Ovary (tissue), 9 donors: ENCODE data around the gene ATG14. TPM values are rescaled to one million over a fixed set of nuclear protein-coding genes. Genes with fewer than 3 reads are reported as not detected.
"Not testable (repeated sequence)": the region's sequence is repeated elsewhere in the genome, so short reads cannot be mapped to it uniquely, and the experiment has no call there.

Experiments
- DNase-seq, 5 donors: peaks; one replicate each; pipeline ENCODE4 v3.0.0-alpha.2; 2019 to 2020
- H3K27ac ChIP-seq, 2 donors: fragments of 200-600 bp; one replicate each; pipeline versions ENCODE4 v1.5.1 to v1.8.0; 2019 to 2022
- H3K27me3 ChIP-seq: fragments of 200-600 bp; one replicate; pipeline ENCODE4 v1.8.0; 2022
- H3K36me3 ChIP-seq: fragments of 200-600 bp; sonication (generic); one replicate; pipeline ENCODE4 v1.5.1; 2019
- H3K4me1 ChIP-seq: one replicate; pipeline ENCODE4 v1.8.1; 2013; ENCODE audit warnings: mild to moderate bottlenecking, moderate library complexity; ENCODE audit not compliant: insufficient read depth
- H3K4me3 ChIP-seq: fragments of 200-600 bp; sonication (generic); one replicate; pipeline ENCODE4 v1.5.1; 2017
- H3K9me3 ChIP-seq, 2 donors: fragments of 200-600 bp in 1 of 2; sonication (generic) in 1 of 2; one replicate each; pipeline versions ENCODE4 v1.5.1 to v1.8.1; 2013 to 2019; ENCODE audit warnings: mild to moderate bottlenecking in 1 of 2, moderate library complexity in 1 of 2
- EP300 ChIP-seq: sonication (generic); formaldehyde crosslinking; IDR thresholded peaks from one replicate; pipeline ENCODE4 v1.6.1; 2017; ENCODE audit warnings: antibody characterized with exemption
- POLR2A ChIP-seq: fragments of 450-650 bp; IDR thresholded peaks from one replicate; pipeline ENCODE4 v1.6.1; 2017; ENCODE audit warnings: antibody characterized with exemption, mild to moderate bottlenecking, moderate library complexity
- WGBS, 3 donors: extraction: QIAGEN DNeasy Blood & Tissue Kit in 1 of 3; methylation state at CpG; one replicate each; pipeline versions ENCODE4 v1.1.5 to v1.1.7; 2013 to 2017; 5-methylcytosine and 5-hydroxymethylcytosine counted together
- intact Hi-C, 4 donors: fragments of 100-400 bp; cut with DNase I; formaldehyde crosslinking; loops; one replicate each; pipeline versions ENCODE4 v1.11.0 to v1.15.1; 2022 to 2023
- polyA plus RNA-seq, 2 donors: library from polyadenylated mRNA; stranded (reverse); fragments of 200-250 nt in 1 of 2; fragments of 350-450 nt in 1 of 2; fragmentation: Illumina TruSeq in 1 of 2; extraction: RNeasy Lipid Tissue Mini Kit (QIAGEN cat#74804) in 1 of 2; gene quantifications; one replicate each; pipeline ENCODE4 v1.2.3, GENCODE V29; 2013 to 2014
- total RNA-seq, 7 donors: library from RNA; depleted of rRNA in 2 of 7; stranded (reverse); fragments of >200 nt in 2 of 7; fragmentation: NEBNext Ultra II Directional in 3 of 7; extraction: Animal tissue kit (Norgen Biotek cat#: 25700) in 3 of 7; gene quantifications; one replicate each; pipeline versions ENCODE4 v1.1.0 to v1.2.4, GENCODE V29; 2016 to 2023
- TF ChIP-seq, protein P1 (sequence below), 3 donors: fragments of 450-650 bp in 2 of 3; fragments of 200-600 bp in 1 of 3; IDR thresholded peaks; one replicate each; pipeline versions ENCODE4 v1.5.1 to v1.8.0; 2016 to 2022; ENCODE audit warnings: antibody characterized with exemption in 3 of 3, mild to moderate bottlenecking in 1 of 3
- donor health status: DM: no; HTN: no; CAD: no; lungs with moderate emphysema.
- donor health status: DM: no; HTN: no; CAD: no.
- donor health status: Bipolar disorder and iron deficiency.
- donor health status: DM: yes; HTN: yes; CAD: no.
- donor health status: DM: no; HTN: no; CAD: no.
- donor health status: DM: yes; HTN: yes; CAD: no.

ATG14 gene
- total and polyA plus RNA-seq, 9 donors = 9.5 to 22.5 (median 12.1) TPM

DNA sequence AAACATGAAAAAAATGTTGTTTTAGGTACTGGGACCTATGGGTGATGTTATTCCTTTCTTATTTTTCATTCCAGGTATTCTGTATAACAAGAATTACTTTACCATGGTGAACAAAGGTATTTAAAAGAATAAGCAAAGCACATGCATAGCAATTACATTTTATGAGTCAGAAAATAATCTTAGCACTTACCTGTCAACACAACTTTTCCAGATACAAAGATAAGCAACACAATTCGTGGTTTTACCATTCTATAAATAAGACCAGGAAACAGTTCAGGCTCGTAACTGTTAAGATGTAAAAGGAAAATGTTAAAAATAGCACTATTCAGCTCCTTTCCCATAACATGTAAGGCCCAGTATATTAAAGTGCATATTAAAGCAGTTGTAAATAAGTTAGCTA lies 12.3 kb upstream of the ATG14 start:
- H3K27ac ChIP-seq = no peak overlapping the region
- DNase-seq = no peak
- intact Hi-C loops = no loop called here
- H3K4me3 ChIP-seq = no peak overlapping the region
- H3K36me3 ChIP-seq = no peaks in the 10 kb centered on the region
- TF ChIP-seq EP300 (no peak), POLR2A (no peak)
- TF ChIP-seq, protein P1, sequence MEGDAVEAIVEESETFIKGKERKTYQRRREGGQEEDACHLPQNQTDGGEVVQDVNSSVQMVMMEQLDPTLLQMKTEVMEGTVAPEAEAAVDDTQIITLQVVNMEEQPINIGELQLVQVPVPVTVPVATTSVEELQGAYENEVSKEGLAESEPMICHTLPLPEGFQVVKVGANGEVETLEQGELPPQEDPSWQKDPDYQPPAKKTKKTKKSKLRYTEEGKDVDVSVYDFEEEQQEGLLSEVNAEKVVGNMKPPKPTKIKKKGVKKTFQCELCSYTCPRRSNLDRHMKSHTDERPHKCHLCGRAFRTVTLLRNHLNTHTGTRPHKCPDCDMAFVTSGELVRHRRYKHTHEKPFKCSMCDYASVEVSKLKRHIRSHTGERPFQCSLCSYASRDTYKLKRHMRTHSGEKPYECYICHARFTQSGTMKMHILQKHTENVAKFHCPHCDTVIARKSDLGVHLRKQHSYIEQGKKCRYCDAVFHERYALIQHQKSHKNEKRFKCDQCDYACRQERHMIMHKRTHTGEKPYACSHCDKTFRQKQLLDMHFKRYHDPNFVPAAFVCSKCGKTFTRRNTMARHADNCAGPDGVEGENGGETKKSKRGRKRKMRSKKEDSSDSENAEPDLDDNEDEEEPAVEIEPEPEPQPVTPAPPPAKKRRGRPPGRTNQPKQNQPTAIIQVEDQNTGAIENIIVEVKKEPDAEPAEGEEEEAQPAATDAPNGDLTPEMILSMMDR (IDR thresholded peaks at IDR 0.05) = no peak
- H3K4me1 ChIP-seq = no peaks in the 10 kb centered on the region
- H3K9me3 ChIP-seq = no peaks in the 10 kb centered on the region
- H3K27me3 ChIP-seq = no peaks in the 10 kb centered on the region
- WGBS, 3 donors = 42 to 54% (median 52%) methylated on average over 2 of the region's 2 CpGs

DNA sequence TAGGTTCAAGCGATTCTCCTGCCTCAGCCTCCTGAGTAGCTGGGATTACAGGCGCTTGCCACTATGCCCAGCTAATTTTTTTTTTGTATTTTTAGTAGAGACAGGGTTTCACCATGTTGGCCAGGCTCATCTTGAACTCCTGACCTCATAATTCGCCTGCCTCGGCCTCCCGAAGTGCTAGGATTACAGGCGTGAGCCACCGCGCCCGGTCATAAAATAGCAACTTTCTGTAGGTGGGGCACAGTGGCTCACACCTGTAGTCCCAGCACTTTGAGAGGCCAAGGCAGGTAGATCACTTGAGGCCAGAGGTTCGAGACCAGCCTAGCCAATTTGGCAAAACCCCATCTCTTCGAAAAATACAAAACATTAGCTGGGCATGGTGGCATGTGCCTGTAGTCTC lies 10.7 kb upstream of the ATG14 start:
- DNase-seq, intact Hi-C loops, H3K4me3 ChIP-seq, H3K36me3 ChIP-seq, H3K4me1 ChIP-seq, H3K9me3 ChIP-seq, H3K27me3 ChIP-seq, H3K27ac ChIP-seq: not testable (repeated sequence)
- 89 to 92% (median 89%) methylated on average over 11 of the region's 11 CpGs for WGBS, 3 donors

DNA sequence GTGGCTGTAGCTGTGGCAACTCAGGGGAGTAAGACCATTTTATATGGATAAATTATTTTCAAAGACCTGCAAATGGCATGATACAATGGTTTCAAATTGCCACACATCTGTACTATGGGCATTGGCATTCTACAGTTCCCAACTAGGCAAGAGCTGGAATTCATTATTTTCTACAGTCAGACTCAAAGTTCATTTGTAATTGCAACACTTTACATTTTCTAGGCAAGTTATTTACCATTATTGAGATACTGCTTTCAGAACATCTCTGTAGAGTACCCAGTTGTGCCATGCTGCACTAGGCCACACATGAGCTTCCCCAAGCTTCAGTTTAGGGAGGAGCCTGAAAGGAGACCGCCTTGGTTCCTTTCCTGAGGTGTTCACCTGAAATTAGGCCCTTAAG lies 8.0 kb upstream of the ATG14 start:
- intact Hi-C loops = no loop called here
- Histone ChIP-seq H3K36me3 (no peaks in the 10 kb centered on the region), H3K9me3 (no peaks in the 10 kb centered on the region), H3K4me3 (no peak overlapping the region), H3K4me1 (no peaks in the 10 kb centered on the region), H3K27me3 (no peaks in the 10 kb centered on the region), H3K27ac (no peak overlapping the region)
- TF ChIP-seq EP300 (no peak), POLR2A (no peak)
- TF ChIP-seq, protein P1 (IDR thresholded peaks at IDR 0.05) = no peak
- no peak for DNase-seq
- WGBS, 3 donors = 88 to 97% (median 94%) methylated on average over 1 of the region's 1 CpG

DNA sequence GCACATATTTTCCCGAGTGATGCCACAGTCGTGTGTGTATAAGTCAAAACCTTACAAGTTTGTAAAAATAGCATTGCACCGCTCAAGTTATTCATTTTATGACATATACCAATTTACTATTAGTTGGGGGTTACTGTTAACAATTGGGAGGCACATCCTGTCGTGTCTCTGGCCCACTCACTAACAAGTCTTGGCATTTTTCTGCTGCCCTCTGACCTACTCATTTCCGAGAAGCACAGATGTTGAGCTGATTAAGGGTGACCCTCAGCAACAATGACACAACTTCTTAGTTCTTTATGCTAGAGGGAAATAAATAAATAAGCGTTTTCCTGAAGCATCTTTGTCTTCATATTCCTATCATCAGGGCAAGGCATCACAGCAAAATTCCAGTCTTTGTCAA lies 6.8 kb upstream of the ATG14 start:
- Histone ChIP-seq H3K27ac (no peak overlapping the region), H3K4me1 (no peaks in the 10 kb centered on the region), H3K27me3 (no peaks in the 10 kb centered on the region), H3K9me3 (no peaks in the 10 kb centered on the region), H3K36me3 (no peaks in the 10 kb centered on the region), H3K4me3 (no peak overlapping the region)
- TF ChIP-seq EP300 = no peak
- TF ChIP-seq, protein P1 (IDR thresholded peaks at IDR 0.05) = no peak
- TF ChIP-seq POLR2A = no peak
- WGBS, 3 donors = 49 to 52% (median 50%) methylated on average over 6 of the region's 6 CpGs
- DNase-seq = no peak
- intact Hi-C loops = no loop called here

GRCh38 chr14:55417955-55418354 lies 6.3 kb upstream of the ATG14 start:
- intact Hi-C loops = no loop called here

More at GRCh38 chr14:55417955-55418354, 6.3 kb upstream of the ATG14 start:
- Histone ChIP-seq H3K27ac (no peak overlapping the region), H3K36me3 (no peaks in the 10 kb centered on the region), H3K4me1 (no peaks in the 10 kb centered on the region), H3K27me3 (no peaks in the 10 kb centered on the region), H3K4me3 (no peak overlapping the region), H3K9me3 (no peaks in the 10 kb centered on the region)
- TF ChIP-seq EP300 = no peak
- TF ChIP-seq POLR2A = no peak
- TF ChIP-seq, protein P1 (IDR thresholded peaks at IDR 0.05) = no peak
- DNase-seq = no peak
